HCT116 (cell line): ENCODE data around the gene GNB1L.

Experiments
- ATF3 ChIP-seq: IDR thresholded peaks from 2 replicates; pipeline ENCODE4 v1.6.1; 2012
- CBX3 ChIP-seq: IDR thresholded peaks from 2 replicates; pipeline ENCODE4 v1.6.1; 2012; ENCODE audit warnings: low read depth
- CEBPB ChIP-seq: IDR thresholded peaks from 2 replicates; pipeline ENCODE4 v1.6.1; 2012; ENCODE audit warnings: low read depth
- EGR1 ChIP-seq: IDR thresholded peaks from 2 replicates; pipeline ENCODE4 v1.6.1; 2012; ENCODE audit warnings: low read depth
- EZH2 ChIP-seq: fragments of 200-600 bp; sonication (generic); IDR thresholded peaks from 2 replicates; pipeline ENCODE4 v1.6.1; 2017; ENCODE audit warnings: antibody characterized with exemption, mixed run types
- JUND ChIP-seq: IDR thresholded peaks from 2 replicates; pipeline ENCODE4 v1.6.1; 2012
- MAX ChIP-seq: IDR thresholded peaks from 2 replicates; pipeline ENCODE4 v1.6.1; 2012
- POLR2A ChIP-seq: IDR thresholded peaks from 2 replicates; pipeline ENCODE4 v1.7.0; 2011; ENCODE audit warnings: borderline replicate concordance; ENCODE audit not compliant: insufficient read depth, insufficient read length; ENCODE audit errors: extremely low read depth
- POLR2AphosphoS5 ChIP-seq: IDR thresholded peaks from 2 replicates; pipeline ENCODE4 v1.6.1; 2011; ENCODE audit warnings: mild to moderate bottlenecking, low read depth, low read length, moderate library complexity
- RAD21 ChIP-seq: IDR thresholded peaks from 2 replicates; pipeline ENCODE4 v1.6.1; 2012; ENCODE audit warnings: low read depth, mild to moderate bottlenecking
- YY1 ChIP-seq: IDR thresholded peaks from 2 replicates; pipeline ENCODE4 v1.6.1; 2011; ENCODE audit warnings: low read length, low read depth, moderate library complexity, mild to moderate bottlenecking; ENCODE audit not compliant: insufficient replicate concordance; ENCODE audit errors: extremely low read depth
- ZFX ChIP-seq: fragments of 450-650 bp; IDR thresholded peaks from 2 replicates; pipeline ENCODE4 v1.6.1; 2017
- TF ChIP-seq, protein P1 (sequence below), 3 experiments: fragments of 200-600 bp in 1 of 3; sonication (generic) in 1 of 3; IDR thresholded peaks in 2 of 3; conservative IDR thresholded peaks in 1 of 3; 2 replicates each; pipeline ENCODE4 v1.5.1; 2012 to 2017; ENCODE audit warnings: low read depth in 2 of 3, low read length in 2 of 3, antibody characterized with exemption in 1 of 3, borderline replicate concordance in 1 of 3, control low read depth in 1 of 3, mild to moderate bottlenecking in 1 of 3, mixed read lengths in 1 of 3, mixed run types in 1 of 3, moderate library complexity in 1 of 3; ENCODE audit not compliant: insufficient read depth in 1 of 3

GRCh38 chr22:19789406-19789805 is 65.3 kb downstream of the GNB1L start:
- TF ChIP-seq POLR2AphosphoS5, result no peak
- TF ChIP-seq, protein P1, sequence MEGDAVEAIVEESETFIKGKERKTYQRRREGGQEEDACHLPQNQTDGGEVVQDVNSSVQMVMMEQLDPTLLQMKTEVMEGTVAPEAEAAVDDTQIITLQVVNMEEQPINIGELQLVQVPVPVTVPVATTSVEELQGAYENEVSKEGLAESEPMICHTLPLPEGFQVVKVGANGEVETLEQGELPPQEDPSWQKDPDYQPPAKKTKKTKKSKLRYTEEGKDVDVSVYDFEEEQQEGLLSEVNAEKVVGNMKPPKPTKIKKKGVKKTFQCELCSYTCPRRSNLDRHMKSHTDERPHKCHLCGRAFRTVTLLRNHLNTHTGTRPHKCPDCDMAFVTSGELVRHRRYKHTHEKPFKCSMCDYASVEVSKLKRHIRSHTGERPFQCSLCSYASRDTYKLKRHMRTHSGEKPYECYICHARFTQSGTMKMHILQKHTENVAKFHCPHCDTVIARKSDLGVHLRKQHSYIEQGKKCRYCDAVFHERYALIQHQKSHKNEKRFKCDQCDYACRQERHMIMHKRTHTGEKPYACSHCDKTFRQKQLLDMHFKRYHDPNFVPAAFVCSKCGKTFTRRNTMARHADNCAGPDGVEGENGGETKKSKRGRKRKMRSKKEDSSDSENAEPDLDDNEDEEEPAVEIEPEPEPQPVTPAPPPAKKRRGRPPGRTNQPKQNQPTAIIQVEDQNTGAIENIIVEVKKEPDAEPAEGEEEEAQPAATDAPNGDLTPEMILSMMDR (IDR thresholded peaks at IDR 0.05 in 2 of 3, conservative IDR thresholded peaks at IDR 0.05 in 1 of 3; ENCODE audit: borderline replicate concordance in 1 of 3, insufficient read depth in 1 of 3, low read depth in 2 of 3, low read length in 2 of 3), result no peak
- no peak for TF ChIP-seq POLR2A
- TF ChIP-seq EZH2, result no peak
- TF ChIP-seq YY1, result no peak
- TF ChIP-seq JUND, result no peak
- TF ChIP-seq MAX, result no peak
- TF ChIP-seq EGR1, result no peak
- no peak for TF ChIP-seq CEBPB
- TF ChIP-seq RAD21, result no peak
- no peak for TF ChIP-seq ZFX
- TF ChIP-seq CBX3, result no peak
- no peak for TF ChIP-seq ATF3
